Eye (tissue), 1 donor: ENCODE measurements around the gene KCNK16.
A peak's percentile ranks its signal among the peaks of the same experiment; 100 is the strongest.

Experiments used
- DNase-seq: peaks from one replicate; pipeline ENCODE4 v3.0.0-alpha.2; 2015

The KCNK16 gene

GRCh38 chr6:39322306-39322850, at the start of gene KCNK16:
KCNK16 (minus strand) TSS chr6:39322702; CDS start chr6:39322540, 162 bp downstream.
- no peak for DNase-seq

- DNase-seq, result no peak
Measured at GRCh38 chr6:39370390-39370789, 47.9 kb upstream of the KCNK16 start.

DNA sequence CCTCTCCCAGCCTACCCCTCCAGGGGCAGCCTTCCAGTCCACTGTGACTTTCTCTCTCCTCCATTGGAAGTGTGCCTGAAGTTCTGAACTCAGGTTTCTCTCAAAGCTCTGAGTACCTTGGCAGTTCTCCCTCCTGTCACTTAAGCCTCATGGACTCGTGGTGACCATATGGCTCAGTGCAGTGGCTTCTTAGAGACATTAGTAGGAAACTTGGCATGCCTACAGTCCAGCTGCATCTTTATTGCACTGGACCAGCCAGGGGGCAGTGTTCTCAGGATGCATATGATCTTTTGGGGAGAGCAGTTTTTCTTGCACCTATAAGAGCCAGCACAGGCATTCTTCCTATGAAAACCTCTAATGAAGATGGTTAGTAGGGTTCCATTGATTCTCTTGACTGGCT, 47.5 kb upstream of the KCNK16 start:
- DNase-seq, result no peak

DNA sequence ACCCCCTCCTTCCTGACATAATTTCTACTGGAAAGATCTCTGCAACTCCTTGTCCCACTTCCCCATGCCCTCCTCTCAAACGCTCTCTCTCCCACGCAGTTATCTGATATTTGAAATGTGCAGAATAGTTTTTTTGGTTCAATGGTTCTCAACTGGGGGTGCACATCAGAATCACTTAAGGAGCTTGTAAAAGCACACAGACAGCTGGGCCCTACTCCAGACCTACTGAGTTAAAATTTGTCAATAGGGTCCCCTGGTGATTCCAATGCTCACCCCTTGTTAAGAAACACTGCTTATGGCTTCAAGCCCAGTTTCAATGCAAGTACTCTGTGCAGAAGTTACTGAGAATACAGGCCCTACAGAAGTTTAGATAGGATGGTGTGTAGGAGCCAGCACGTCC, 45.2 kb upstream of the KCNK16 start:
- peak; percentile 54 for DNase-seq

GRCh38 chr6:39366931-39367618, 44.6 kb upstream of the KCNK16 start:
- DNase-seq, result peak; percentile 56

GRCh38 chr6:39365281-39366074, 43.0 kb upstream of the KCNK16 start:
- no peak for DNase-seq

DNA sequence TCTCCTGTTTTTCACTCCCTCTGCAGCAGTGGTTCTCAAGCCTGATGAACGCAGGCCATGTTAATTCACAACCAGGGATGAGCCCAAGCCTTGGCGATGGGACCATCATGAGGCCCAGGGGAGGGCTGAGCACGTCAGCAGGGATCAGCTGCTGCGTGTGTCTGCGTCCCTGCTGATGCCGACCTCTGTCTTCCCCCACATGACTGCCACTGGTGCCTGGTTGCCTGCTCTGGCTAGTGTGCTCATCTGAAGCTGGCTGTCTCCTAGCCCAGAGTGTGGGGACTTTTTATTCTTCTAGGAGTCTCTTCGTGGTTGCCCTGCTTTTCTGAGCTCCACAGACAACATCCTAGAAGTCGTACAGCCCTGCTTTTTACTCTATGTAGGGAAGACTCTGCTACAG, 40.8 kb upstream of the KCNK16 start:
- DNase-seq, result no peak

DNA sequence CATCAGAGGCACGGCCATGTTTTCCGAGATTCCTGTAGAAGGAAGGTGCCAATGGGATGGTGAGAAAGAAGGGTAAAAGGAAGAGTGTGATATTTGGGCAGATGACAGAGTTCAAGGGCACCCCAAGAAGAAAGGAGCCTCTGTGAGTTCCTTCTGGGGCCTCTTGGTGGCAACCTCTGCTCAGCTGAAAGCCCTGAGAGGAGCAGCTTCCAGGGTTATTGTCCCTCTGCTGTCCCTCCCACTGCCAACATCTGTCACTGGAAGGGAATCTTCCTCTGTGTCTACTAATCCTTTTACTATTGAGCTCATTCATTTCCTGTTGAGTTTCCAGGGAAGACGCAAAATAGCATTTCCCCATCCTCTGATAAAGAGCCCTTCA, 40.0 kb upstream of the KCNK16 start:
- DNase-seq, result peak; percentile 57

GRCh38 chr6:39361657-39362486, 39.4 kb upstream of the KCNK16 start:
- peak; percentile 92 for DNase-seq

DNA sequence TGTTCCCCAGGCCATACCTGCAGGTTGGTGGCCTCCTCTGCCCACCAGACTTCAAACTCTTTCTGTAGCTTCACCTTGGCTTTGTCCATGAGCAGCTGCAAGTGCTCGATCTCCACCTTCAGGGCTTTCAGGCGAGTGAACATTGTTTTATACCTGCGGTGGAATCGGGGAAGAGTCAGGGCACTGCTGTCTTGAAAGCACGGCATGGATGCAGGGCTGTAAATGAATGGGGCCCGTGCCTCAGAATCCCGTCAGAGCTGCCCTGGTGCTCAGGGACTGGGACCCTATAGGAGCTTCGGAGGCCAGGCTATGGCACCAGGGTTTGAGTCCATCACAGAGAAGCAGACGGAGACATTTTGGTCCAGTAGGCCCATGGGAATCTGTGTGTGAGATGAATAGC, 37.9 kb upstream of the KCNK16 start:
- DNase-seq, result no peak

DNA sequence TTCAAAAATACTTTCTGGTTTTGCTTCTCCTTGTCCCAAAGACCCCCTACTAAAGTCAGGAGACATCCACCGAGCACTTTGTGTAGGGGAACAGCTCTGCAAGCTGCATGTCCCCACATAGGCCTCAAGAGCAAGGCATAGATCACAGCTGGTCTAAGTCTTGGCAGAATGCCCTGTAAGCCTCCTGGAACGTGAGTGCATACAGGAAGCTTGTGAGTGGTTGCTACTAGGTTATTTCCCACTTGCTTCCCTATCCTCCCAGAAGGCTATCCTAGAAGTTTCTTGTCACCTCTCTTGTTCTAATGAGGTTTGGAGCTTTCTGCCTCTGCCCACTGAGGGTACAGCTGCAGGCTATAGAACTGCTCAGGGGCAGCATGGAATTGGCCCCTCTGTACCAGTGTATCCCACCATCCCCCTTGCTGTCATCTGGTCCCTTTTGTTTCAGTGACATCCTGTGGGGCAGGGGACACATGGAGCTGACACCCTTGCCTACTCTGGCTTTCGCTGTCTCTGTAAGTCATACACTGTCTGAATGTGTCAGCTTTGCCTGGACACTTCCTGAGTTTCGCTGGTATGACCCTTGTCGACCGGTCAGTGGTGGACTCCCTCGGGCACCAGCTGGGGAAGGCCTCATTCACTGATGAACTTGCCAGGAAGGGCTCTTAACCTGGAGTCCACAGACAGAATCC, 35.6 kb upstream of the KCNK16 start:
- peak; percentile 75 for DNase-seq

DNA sequence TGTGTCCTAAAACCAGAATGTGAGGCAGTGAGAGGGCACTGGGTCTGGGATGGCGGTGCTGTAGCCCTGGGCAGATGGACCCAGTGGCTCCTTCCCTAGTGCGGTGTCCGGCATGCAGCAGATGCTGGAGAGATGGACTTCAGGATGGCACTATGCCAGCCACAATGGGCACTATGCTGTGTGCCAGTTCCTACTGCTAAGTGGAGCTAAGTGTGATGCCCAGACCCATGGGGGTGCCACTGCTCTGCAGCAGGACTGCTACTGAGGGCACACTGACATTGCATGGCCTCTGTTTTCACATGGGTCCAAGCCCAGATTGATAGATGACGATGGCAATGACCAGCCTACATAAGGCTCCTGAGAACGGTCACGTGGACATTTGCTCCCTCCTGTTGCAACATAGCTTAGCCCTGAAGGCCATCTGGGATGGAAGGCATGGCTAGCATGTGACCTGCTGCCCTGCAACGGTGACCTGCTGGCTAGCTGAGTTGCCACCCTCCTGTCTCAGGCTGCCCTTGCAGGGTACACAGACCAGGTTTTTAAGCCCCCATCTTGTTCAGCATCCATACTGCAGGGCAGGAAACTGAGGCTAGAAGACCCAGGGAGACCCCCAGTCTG, 31.3 kb upstream of the KCNK16 start:
- no peak for DNase-seq

GRCh38 chr6:39350723-39351505, 28.4 kb upstream of the KCNK16 start:
- no peak for DNase-seq

GRCh38 chr6:39348740-39349139, 26.2 kb upstream of the KCNK16 start:
- no peak for DNase-seq

- DNase-seq, result peak; percentile 88
Measured at GRCh38 chr6:39347906-39348585, 25.5 kb upstream of the KCNK16 start.

DNA sequence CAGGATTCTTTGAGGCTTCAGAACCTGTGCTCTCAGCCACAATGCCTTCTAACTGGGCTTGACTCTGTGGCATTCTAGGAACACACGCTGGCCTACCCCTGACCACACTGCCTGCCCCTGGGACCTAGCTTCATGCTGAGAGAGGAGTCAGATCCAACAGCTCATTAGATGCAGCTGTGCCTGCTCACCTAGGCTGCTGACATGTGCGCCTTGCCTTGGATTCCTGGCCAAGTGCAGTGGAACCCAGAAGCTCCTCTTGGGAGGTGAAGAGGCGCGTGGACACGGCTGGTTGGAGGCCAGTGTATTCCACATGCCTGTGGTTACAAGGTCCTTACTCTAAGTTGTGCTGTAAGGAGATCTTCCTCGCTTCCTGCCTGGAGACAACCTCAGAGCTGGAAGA, 24.7 kb upstream of the KCNK16 start:
- DNase-seq, result no peak

GRCh38 chr6:39344821-39345280, 22.3 kb upstream of the KCNK16 start:
- no peak for DNase-seq

- DNase-seq, result no peak
Measured at GRCh38 chr6:39343396-39343870, 20.9 kb upstream of the KCNK16 start.

GRCh38 chr6:39342692-39343395, 20.3 kb upstream of the KCNK16 start:
- no peak for DNase-seq

- DNase-seq, result no peak
Measured at GRCh38 chr6:39341937-39342336, 19.4 kb upstream of the KCNK16 start.
